Heart right ventricle (tissue), 16 donors: ENCODE results near the gene CASKIN1. TPM values are rescaled to one million over a fixed set of nuclear protein-coding genes. Genes with fewer than 3 reads are reported as not detected.

Experiments
- ATAC-seq, 8 donors: fragments of 200-7000 bp; cut with Tn5 transposase; one replicate each; pipeline ENCODE4 v1.9.1; 2020; ENCODE audit warnings: mild to moderate bottlenecking in 8 of 8, moderate library complexity in 8 of 8, moderate number of reproducible peaks in 1 of 8
- DNase-seq, 2 donors: peaks; one replicate each; pipeline ENCODE4 v3.0.0-alpha.2; 2020
- H3K27ac ChIP-seq, 10 donors: fragments of 200-600 bp; sonication (generic) in 2 of 10; one replicate each; pipeline versions ENCODE4 v1.5.0 to v1.8.0; 2020 to 2022; ENCODE audit warnings: mild to moderate bottlenecking in 3 of 10
- H3K27me3 ChIP-seq, 7 donors: fragments of 200-600 bp; one replicate each; pipeline ENCODE4 v1.8.0; 2021 to 2022; ENCODE audit warnings: mild to moderate bottlenecking in 2 of 7
- H3K36me3 ChIP-seq, 9 donors: fragments of 200-600 bp; sonication (generic) in 1 of 9; one replicate each; pipeline versions ENCODE4 v1.5.0 to v1.8.0; 2020 to 2022; ENCODE audit warnings: mild to moderate bottlenecking in 2 of 9
- H3K4me1 ChIP-seq, 9 donors: fragments of 200-600 bp; sonication (generic) in 1 of 9; one replicate each; pipeline versions ENCODE4 v1.5.0 to v1.8.0; 2020 to 2022; ENCODE audit warnings: mild to moderate bottlenecking in 4 of 9
- H3K4me3 ChIP-seq, 10 donors: fragments of 200-600 bp; sonication (generic) in 2 of 10; one replicate each; pipeline versions ENCODE4 v1.5.0 to v1.8.0; 2020 to 2022; ENCODE audit warnings: mild to moderate bottlenecking in 7 of 10, moderate library complexity in 2 of 10
- H3K9me3 ChIP-seq, 11 donors: fragments of 200-600 bp in 10 of 11; sonication (generic) in 2 of 11; one replicate each; pipeline versions ENCODE4 v1.5.0 to v1.8.0; 2013 to 2022; ENCODE audit warnings: mild to moderate bottlenecking in 2 of 11, control low read depth in 1 of 11, moderate library complexity in 1 of 11
- WGBS, 2 donors: extraction: QIAGEN DNeasy Blood & Tissue Kit; methylation state at CpG; one replicate each; pipeline ENCODE4 v1.1.7; 2013; ENCODE audit warnings: inconsistent platforms in 1 of 2; 5-methylcytosine and 5-hydroxymethylcytosine counted together
- intact Hi-C, 10 donors: fragments of 100-400 bp; cut with DNase I; formaldehyde crosslinking; loops; one replicate each; pipeline versions ENCODE4 v1.11.1 to v1.14.2; 2022
- polyA plus RNA-seq, 2 donors: library from polyadenylated mRNA; stranded (reverse); fragments of 200-250 nt; gene quantifications; one replicate each; pipeline ENCODE4 v1.2.3, GENCODE V29; 2013
- total RNA-seq, 10 donors: library from RNA; stranded (reverse); fragmentation: NEBNext Ultra II Directional in 3 of 10; extraction: Animal tissue kit (Norgen Biotek cat#: 25700) in 3 of 10; gene quantifications; one replicate each; pipeline versions ENCODE4 v1.2.1 to v1.2.4, GENCODE V29; 2021 to 2023
- TF ChIP-seq, protein P1 (sequence below), 9 donors: fragments of 200-600 bp; sonication (generic) in 2 of 9; IDR thresholded peaks; one replicate each; pipeline versions ENCODE4 v1.5.0 to v1.8.0; 2021 to 2022; ENCODE audit warnings: antibody characterized with exemption in 9 of 9, mild to moderate bottlenecking in 5 of 9, moderate library complexity in 1 of 9
- donor health status: Arrhythmogenic right ventricular cardiomyopathy.
- donor health status: ischemic (EF 13 %, LVEDD 7.1; RV severe dilation, severe dysfunction).
- donor health status: healthy with polysubstance abuse.
- donor health status: DM: no; HTN: yes; CAD: no.
- donor health status: DM: no; HTN: no; CAD: no.
- donor health status: ischemic (EF 25% LVEDD 6.9; RV normal size, moderate dysfunction).
- donor health status: ischemic (EF 25% LVEDD 5.7; RV mildly dilated, moderate dysfunction).
- donor health status: healthy.
- donor health status: DM: yes; HTN: yes; CAD: no.
- donor health status: Ischemic cardiomyopathy.
- donor health status: ischemic (EF 35%, LVEDD 5.7; RV mildly dilated, moderate dysfunction).
- donor health status: nonischemic (EF 11% LVEDD 7.7; RV severe dilation, severe dysfunction).
- donor health status: DM: yes; HTN: yes; CAD: no.
- donor health status: PGD.
- donor health status: ischemic (EF 29% LVEDD 5.4; RV normal size, mild dysfunction).
- donor health status: nonischemic (EF 23%, LVEDD 6.1; RV moderate dilation, normal function).

The CASKIN1 gene
- total and polyA plus RNA-seq, 12 donors = 0.24 to 6.0 (median 1.1) TPM

DNA sequence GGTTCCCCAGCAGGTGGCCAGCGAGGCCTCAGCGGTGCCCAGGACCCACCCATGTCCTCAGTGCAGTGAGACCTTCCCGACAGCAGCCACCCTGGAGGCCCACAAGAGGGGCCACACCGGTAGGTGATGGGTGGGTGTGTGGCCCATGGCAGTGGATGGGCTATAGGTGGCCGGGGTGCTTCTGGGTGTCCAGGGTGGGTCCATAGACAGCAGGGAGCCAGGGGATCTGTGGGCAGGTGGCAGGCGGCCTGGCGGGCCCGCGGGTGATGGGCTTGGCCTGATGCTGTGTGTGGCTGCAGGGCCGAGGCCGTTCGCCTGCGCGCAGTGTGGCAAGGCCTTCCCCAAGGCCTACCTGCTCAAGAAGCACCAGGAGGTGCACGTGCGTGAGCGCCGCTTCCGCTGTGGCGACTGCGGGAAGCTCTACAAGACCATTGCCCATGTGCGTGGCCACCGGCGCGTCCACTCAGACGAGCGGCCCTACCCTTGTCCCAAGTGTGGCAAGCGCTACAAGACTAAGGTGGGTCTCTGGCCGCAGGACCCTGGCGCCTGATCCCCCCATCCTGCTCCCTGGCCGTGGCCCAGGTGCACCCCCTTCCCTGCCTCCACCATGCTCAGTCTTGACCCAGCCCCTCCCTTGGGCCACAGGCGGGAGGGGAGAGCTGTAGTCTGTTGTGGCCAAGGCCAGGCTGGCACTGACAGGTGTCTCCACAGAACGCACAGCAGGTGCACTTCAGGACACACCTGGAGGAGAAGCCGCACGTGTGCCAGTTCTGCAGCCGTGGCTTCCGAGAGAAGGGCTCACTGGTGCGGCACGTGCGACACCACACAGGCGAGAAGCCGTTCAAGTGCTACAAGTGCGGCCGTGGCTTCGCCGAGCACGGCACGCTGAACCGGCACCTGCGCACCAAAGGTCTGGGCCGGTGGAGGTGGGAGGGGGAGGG lies 37.7 kb upstream of the CASKIN1 start:
- H3K36me3 ChIP-seq = peaks cover 18 to 69% (median 43%) of the 10 kb centered on the region in 9 donors
- no peaks in the 10 kb centered on the region for H3K9me3 ChIP-seq
- ATAC-seq (no peak), DNase-seq (no peak)
- no peak overlapping the region for H3K27ac ChIP-seq
- 96% methylated on average over 51 of the region's 51 CpGs for WGBS, 2 donors
- intact Hi-C loops = no loop called here
- TF ChIP-seq, protein P1, sequence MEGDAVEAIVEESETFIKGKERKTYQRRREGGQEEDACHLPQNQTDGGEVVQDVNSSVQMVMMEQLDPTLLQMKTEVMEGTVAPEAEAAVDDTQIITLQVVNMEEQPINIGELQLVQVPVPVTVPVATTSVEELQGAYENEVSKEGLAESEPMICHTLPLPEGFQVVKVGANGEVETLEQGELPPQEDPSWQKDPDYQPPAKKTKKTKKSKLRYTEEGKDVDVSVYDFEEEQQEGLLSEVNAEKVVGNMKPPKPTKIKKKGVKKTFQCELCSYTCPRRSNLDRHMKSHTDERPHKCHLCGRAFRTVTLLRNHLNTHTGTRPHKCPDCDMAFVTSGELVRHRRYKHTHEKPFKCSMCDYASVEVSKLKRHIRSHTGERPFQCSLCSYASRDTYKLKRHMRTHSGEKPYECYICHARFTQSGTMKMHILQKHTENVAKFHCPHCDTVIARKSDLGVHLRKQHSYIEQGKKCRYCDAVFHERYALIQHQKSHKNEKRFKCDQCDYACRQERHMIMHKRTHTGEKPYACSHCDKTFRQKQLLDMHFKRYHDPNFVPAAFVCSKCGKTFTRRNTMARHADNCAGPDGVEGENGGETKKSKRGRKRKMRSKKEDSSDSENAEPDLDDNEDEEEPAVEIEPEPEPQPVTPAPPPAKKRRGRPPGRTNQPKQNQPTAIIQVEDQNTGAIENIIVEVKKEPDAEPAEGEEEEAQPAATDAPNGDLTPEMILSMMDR (IDR thresholded peaks at IDR 0.05) = no peak
- no peak overlapping the region for H3K4me3 ChIP-seq
- H3K27me3 ChIP-seq = peaks cover 0 to 30% (median 8%) of the 10 kb centered on the region in 7 donors
- peaks cover 13 to 29% (median 23%) of the 10 kb centered on the region in 9 donors for H3K4me1 ChIP-seq

DNA sequence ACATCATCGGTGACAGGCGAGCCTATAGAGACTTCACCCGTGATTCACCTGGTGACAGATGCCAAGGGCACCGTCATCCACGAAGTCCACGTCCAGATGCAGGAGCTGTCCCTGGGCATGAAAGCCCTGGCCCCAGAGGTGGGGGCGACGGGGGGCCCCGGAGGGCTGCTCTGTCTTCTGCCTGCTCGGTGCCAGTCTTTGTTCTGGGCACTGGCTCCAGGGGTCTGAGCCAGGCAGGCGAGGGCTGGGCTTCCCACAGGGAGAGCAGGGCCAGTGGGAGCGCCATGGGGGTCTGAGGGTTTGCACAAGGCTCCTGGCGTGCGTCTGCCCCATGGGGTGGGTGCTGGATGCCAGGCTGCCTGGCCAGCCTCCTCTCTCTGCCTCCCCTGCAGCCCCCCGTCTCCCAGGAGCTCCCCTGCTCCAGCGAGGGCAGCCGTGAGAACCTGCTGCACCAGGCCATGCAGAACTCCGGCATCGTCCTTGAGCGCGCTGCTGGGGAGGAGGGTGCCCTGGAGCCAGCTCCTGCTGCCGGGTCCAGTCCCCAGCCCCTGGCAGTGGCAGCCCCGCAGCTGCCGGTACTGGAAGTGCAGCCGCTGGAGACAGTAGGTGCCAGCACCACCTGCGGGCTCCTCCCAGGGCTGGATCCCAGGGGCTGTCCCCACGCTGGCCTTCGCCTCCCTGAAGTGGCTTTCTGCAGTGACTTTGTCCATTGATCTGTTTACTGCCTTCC lies 36.8 kb upstream of the CASKIN1 start:
- Histone ChIP-seq H3K4me1 (peaks cover 13 to 25% (median 23%) of the 10 kb centered on the region in 9 donors), H3K36me3 (peaks cover 18 to 77% (median 52%) of the 10 kb centered on the region in 9 donors), H3K27me3 (peaks cover 0 to 30% (median 8%) of the 10 kb centered on the region in 7 donors), H3K9me3 (no peaks in the 10 kb centered on the region), H3K27ac (no peak overlapping the region), H3K4me3 (no peak overlapping the region)
- WGBS, 2 donors = 93 to 96% methylated on average over 28 of the region's 28 CpGs
- intact Hi-C loops = no loop called here
- ATAC-seq = no peak
- DNase-seq = no peak
- TF ChIP-seq, protein P1 (IDR thresholded peaks at IDR 0.05) = no peak

DNA sequence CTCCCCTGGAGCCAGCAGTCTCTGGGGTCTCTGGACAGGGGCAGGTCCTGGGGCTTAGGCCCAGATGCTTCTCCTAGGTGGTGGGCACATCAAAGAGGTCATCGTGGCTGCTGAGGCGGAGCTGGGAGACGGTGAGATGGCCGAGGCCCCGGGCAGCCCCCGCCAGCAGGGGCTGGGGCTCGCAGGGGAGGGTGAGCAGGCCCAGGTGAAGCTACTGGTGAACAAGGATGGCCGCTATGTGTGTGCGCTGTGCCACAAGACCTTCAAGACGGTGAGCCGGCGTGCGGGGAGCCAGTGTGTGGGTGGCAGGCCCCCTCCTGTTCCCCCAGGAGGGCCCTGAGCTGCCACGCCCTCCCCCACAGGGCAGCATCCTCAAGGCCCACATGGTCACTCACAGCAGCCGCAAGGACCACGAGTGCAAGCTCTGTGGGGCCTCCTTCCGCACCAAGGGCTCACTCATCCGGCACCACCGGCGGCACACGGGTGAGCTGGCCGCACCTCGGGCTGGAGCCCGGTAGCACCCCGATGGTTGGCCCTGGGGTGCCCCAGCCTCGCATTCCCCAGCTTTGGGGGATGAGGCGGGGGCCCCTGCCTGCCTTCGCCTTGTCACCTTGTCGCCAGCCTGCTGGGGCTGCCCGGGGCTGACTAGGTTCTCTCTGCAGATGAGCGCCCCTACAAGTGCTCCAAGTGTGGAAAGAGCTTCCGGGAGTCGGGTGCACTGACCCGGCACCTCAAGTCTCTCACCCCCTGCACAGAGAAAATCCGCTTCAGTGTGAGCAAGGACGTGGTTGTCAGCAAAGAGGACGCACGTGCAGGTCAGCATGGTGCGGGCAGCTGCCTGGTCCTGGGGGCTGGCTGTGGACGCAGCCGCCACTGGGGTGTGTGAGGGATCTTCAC lies 35.9 kb upstream of the CASKIN1 start:
- 90% methylated on average over 36 to 41 of the region's 41 CpGs for WGBS, 2 donors
- peaks cover 0 to 22% (median 8%) of the 10 kb centered on the region in 7 donors for H3K27me3 ChIP-seq
- TF ChIP-seq, protein P1 (IDR thresholded peaks at IDR 0.05) = no peak

More for the DNA sequence above, 35.9 kb upstream of the CASKIN1 start:
- Histone ChIP-seq H3K4me3 (no peak overlapping the region), H3K4me1 (peaks cover 7 to 16% (median 15%) of the 10 kb centered on the region in 9 donors), H3K36me3 (peaks cover 18 to 86% (median 56%) of the 10 kb centered on the region in 9 donors), H3K9me3 (no peaks in the 10 kb centered on the region), H3K27ac (no peak overlapping the region)
- intact Hi-C loops = no loop called here
- ATAC-seq (no peak), DNase-seq (no peak)
